Osteocyte (in vitro differentiated cells): ENCODE data around the gene VMP1. TPM values are rescaled to one million over a fixed set of nuclear protein-coding genes. Genes with fewer than 3 reads are reported as not detected.
"Not testable (repeated sequence)": the region's sequence is repeated elsewhere in the genome, so short reads cannot be mapped to it uniquely, and the experiment has no call there.

Source experiments
- DNase-seq: peaks from one replicate; pipeline ENCODE4 v3.0.0; 2021; ENCODE audit warnings: mixed read lengths; ENCODE audit not compliant: unreplicated experiment; ENCODE audit errors: extremely low spot score
- H3K27ac Mint-ChIP-seq: one replicate; pipeline ENCODE4 v1.8.0; 2021; ENCODE audit warnings: mild to moderate bottlenecking, mixed read lengths; ENCODE audit not compliant: unreplicated experiment
- H3K27me3 Mint-ChIP-seq: one replicate; pipeline ENCODE4 v1.8.0; 2021; ENCODE audit warnings: mixed read lengths; ENCODE audit not compliant: unreplicated experiment
- H3K36me3 Mint-ChIP-seq: one replicate; pipeline ENCODE4 v1.8.0; 2021; ENCODE audit warnings: mixed read lengths; ENCODE audit not compliant: unreplicated experiment
- H3K4me1 Mint-ChIP-seq: one replicate; pipeline ENCODE4 v1.8.0; 2021; ENCODE audit warnings: mixed read lengths; ENCODE audit not compliant: unreplicated experiment
- H3K4me3 Mint-ChIP-seq: one replicate; pipeline ENCODE4 v1.8.0; 2021; ENCODE audit warnings: mild to moderate bottlenecking, moderate library complexity, mixed read lengths; ENCODE audit not compliant: unreplicated experiment
- H3K9me3 Mint-ChIP-seq: one replicate; pipeline ENCODE4 v1.8.0; 2021; ENCODE audit warnings: mixed read lengths; ENCODE audit not compliant: unreplicated experiment
- total RNA-seq: library from RNA; stranded (reverse); gene quantifications from 2 replicates; pipeline ENCODE4 v1.2.1, GENCODE V29; 2021
- TF ChIP-seq, protein P1 (sequence below): fragments of 200-600 bp; sonication (generic); IDR thresholded peaks from 2 replicates; pipeline ENCODE4 v1.5.0; 2021; ENCODE audit warnings: antibody characterized with exemption, mild to moderate bottlenecking, moderate library complexity

Gene VMP1
- total RNA-seq, 1 donor from 2014 or later, result 468 TPM

DNA sequence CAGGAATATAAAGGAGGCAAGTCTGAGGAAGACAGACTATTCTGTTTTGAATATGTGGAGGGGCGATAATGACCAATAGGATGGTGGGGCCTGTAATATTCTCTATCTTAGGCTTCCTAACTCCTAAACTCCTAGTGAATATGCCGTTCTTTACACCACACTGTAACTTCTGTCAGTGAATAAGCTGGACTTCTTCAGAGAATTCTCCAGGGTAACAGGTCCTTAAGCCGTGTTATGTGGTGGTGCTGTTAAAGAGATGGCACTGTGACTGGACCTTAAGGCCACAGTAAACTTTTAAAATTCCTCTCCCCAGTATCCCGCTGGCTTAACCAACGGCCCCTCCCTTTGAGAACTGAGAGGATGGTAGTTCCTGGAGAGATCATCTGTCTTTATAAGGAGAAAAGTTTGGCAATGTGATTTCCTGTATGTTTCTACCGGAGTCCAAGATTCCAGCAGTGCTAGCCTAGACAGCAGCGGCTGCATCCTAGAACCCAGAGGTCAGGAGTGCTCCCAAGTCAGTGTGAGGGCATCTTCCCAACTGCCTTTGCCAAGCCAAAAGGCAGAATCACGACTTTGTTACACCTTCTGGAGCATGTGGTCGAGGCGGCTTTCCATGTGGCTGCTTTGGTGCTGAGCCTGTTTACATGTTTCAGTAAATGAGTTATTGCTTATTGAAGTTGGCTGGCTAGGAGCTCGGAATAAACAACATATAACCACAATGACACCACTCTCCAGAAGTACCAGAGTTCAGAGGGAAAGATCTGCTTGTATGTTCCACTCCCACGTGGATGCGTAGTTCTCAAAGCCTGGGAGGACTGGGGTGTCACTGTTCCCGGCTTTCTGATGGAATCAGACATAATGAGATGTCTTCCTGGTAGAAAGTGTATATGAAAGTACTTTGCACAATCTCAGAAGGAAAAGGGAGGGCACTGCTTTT lies 144.3 kb downstream of the VMP1 start:
- H3K27me3 Mint-ChIP-seq, result no peaks in the 10 kb centered on the region
- H3K4me3 Mint-ChIP-seq, result peak overlapping the region; percentile 1
- no peaks in the 10 kb centered on the region for H3K9me3 Mint-ChIP-seq
- TF ChIP-seq, protein P1, sequence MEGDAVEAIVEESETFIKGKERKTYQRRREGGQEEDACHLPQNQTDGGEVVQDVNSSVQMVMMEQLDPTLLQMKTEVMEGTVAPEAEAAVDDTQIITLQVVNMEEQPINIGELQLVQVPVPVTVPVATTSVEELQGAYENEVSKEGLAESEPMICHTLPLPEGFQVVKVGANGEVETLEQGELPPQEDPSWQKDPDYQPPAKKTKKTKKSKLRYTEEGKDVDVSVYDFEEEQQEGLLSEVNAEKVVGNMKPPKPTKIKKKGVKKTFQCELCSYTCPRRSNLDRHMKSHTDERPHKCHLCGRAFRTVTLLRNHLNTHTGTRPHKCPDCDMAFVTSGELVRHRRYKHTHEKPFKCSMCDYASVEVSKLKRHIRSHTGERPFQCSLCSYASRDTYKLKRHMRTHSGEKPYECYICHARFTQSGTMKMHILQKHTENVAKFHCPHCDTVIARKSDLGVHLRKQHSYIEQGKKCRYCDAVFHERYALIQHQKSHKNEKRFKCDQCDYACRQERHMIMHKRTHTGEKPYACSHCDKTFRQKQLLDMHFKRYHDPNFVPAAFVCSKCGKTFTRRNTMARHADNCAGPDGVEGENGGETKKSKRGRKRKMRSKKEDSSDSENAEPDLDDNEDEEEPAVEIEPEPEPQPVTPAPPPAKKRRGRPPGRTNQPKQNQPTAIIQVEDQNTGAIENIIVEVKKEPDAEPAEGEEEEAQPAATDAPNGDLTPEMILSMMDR, result no peak
- DNase-seq, result no peak
- H3K4me1 Mint-ChIP-seq, result peaks cover 79% of the 10 kb centered on the region
- H3K36me3 Mint-ChIP-seq, result no peaks in the 10 kb centered on the region
- peak overlapping the region; percentile 91 for H3K27ac Mint-ChIP-seq

DNA sequence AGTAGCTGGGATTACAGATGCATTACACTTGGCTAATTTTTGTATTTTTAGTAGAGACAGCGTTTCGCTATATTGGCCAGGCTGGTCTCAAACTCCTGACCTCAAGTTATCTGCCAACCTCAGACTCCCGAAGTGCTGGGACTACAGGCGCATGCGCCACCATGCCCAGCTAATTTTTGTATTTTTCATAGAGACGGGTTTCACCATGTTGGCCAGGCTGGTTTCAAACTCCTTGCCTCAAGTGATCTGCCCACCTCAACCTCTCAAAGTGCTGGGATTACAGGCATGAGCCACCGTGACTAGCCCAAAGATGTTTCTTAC lies 145.4 kb downstream of the VMP1 start:
- H3K4me1 Mint-ChIP-seq, result peaks cover 82% of the 10 kb centered on the region
- H3K27ac Mint-ChIP-seq, result peak overlapping the region; percentile 91
- not testable (repeated sequence) for H3K36me3 Mint-ChIP-seq, DNase-seq, H3K4me3 Mint-ChIP-seq, H3K9me3 Mint-ChIP-seq, H3K27me3 Mint-ChIP-seq

DNA sequence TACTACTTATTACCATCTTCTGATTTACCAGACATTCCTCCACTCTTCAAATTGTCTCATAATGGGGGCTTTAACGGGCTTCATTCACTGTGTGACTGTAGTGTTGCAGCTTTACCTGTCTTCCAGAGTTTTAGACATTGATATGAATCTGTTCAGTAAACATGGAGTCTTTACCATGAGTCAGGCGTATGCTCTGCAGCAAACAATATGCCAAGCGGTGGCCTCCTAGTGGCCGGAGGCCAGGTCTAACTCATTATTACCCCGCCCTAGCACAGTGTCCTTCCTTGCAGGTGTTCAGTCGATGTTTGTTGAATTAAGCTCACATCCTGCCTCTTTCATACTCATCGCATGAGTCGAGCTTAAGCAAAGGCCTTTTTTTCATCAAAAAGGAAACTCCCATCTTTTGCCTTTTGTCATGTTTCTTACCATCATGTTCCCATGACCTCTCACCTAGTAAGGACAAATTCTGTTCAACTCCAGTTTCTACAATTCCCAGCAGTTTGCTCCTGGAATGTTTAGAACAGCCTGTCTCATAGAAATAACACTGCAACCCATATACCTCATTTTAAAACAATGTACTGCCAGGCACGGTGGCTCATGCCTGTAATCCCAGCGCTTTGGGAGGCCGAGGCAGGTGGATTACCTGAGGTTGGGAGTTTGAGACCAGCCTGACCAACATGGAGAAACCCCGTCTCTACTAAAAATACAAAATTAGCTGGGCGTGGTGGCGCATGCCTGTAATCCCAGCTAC lies 145.9 kb downstream of the VMP1 start:
- no peaks in the 10 kb centered on the region for H3K36me3 Mint-ChIP-seq
- peaks cover 86% of the 10 kb centered on the region for H3K4me1 Mint-ChIP-seq
- H3K27ac Mint-ChIP-seq, result peak overlapping the region; percentile 91
- H3K9me3 Mint-ChIP-seq, result no peaks in the 10 kb centered on the region
- H3K4me3 Mint-ChIP-seq, result no peak overlapping the region
- peak; percentile 87 for DNase-seq
- H3K27me3 Mint-ChIP-seq, result no peaks in the 10 kb centered on the region
- TF ChIP-seq, protein P1, result peak; percentile 64

DNA sequence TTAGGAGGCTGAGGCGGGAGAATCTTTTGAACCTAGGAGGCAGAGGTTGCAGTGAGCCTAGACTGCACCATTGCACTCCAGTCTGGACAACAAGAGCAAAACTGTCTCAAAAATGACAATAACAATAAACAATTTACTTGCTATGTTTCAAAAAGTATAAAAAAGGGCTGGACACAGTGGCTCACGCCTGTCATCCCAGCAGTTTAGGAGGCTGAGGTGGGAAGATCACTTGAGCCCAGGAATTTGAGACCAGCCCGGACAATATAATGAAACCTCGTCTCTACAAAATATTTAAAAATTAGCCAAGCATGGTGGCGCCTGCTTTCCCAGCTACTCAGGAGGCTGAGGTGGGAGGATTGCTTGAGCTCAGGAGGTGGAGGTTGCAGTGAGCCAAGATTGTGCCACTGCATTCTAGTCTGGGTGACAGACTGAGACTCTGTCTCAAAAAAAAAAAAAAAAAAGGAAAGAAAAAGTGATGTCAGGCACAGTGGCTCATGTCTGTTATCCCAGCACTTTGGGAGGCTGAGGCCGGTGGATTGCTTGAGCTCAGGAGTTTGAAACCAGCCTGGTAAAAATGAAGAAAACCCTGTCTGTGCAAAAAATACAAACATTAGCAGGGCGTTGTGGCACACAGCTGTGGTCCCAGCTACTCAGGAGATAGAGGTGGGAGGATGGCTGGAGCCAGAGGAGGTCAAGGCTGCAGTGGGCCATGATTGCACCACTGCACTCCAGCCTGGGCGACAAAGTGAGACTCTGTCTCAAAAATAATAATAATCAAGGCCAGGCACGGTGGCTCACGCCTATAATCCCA lies 146.7 kb downstream of the VMP1 start:
- not testable (repeated sequence) for H3K9me3 Mint-ChIP-seq, H3K36me3 Mint-ChIP-seq, DNase-seq, H3K4me3 Mint-ChIP-seq, H3K27me3 Mint-ChIP-seq
- Mint-ChIP-seq H3K4me1 (peaks cover 87% of the 10 kb centered on the region), H3K27ac (peak overlapping the region; percentile 91)

DNA sequence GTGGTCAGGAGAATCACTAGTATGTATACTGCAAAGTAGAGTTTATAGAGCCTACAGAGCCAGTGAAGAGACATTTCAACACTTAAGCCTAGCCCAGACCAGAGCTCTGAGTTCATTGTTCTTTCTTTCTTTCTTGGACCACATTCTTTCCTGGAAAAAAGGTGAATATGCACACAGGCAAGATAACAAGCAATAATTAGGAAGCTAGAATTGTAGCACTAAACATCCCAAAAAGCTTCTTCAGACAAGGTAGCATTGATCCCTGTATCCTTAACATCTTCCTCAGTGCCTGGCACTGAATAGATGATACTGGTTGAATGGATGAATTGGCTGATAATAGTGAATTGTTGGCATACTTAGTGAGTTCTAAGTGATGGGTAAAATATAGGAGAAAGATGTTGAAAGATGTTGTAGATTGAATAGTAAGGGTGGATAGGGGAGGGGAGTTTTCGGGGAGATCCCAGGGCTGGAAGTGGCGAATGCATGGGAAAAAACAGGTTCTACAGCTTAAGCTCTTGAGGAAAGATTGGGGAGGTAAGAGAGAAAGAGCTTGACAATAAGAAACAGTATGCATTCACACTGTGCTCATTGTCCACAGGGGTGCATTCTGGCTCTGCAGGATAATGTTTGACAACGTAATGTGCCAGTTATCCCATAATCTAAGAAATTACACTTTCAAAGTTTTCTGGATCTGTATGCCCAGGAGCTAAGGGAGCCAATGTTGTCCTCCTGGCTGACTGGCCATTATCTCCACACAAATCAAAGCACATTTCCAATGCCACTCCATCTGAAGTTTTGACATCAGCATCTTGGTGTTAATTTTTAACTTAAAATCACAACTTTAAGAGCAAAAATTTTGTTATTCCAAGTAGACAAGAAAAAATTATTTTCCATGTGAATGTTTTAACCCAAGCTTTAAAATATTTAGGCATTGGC lies 149.7 kb downstream of the VMP1 start:
- peaks cover 71% of the 10 kb centered on the region for H3K4me1 Mint-ChIP-seq
- no peak overlapping the region for H3K4me3 Mint-ChIP-seq
- no peaks in the 10 kb centered on the region for H3K27me3 Mint-ChIP-seq
- no peak for DNase-seq
- H3K27ac Mint-ChIP-seq, result peak overlapping the region; percentile 83
- H3K36me3 Mint-ChIP-seq, result no peaks in the 10 kb centered on the region
- TF ChIP-seq, protein P1, result no peak
- H3K9me3 Mint-ChIP-seq, result no peaks in the 10 kb centered on the region
